NCI-H2107 treated with DMSO at 0.1 percent for 48 hours (cell line): ENCODE measurements around the gene SEMA5A.

ENCODE experiments used
- DNase-seq: peaks from one replicate; lab custom pipeline; 2025; ENCODE audit not compliant: unreplicated experiment; lab: John Stamatoyannopoulos, UW

SEMA5A gene

DNA sequence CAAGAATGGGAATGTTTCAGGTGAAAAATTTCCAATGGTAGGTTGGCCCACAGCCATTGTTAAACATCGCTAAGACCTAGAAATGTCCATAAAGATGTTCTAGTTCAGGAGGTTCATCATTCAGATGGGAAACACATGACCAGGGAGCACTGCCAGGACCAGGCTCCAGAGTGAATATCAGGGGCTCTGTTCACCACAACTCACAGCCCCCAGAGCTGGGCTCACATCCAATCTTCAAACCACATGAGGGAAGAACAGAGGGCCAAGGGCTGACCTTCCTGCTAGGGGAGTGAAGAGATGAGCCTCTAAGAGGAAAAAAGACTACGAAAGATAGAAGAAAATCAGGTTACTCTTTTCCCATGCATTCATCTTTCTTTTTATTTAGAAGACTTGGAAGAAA is 205.8 kb downstream of the SEMA5A start:
- DNase-seq = no peak

DNA sequence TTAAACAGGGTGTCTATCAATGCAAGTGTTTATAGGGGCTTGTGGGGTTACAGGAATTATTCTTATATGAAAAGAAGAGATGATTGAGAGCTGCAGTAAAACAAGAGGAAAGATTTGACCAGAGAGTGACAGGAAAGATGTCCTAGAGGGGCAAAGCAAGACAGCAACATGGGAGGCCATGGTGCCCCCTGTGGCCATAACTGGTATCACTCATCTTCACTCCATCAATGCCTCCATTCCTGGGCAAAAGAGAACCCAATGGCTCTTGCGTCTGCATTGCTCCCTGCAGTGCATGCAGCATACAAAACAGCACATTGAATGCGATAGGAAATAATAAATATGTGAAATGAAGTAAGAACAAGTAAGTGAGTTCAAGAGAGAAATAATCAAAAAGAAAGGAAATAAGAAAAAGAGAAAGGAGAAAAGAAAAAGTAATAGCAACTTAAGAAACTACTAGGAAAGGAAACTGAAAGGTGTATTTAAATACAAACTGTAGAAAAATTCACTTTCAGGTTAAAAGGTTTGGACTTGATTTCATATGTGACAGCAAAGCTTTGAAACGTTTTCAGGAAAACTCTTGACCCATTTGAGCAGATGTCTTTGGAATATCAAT is 206.6 kb downstream of the SEMA5A start:
- DNase-seq = no peak

GRCh38 chr5:9338796-9339195 is 207.1 kb downstream of the SEMA5A start:
- DNase-seq = no peak

GRCh38 chr5:9337928-9338595 is 207.8 kb downstream of the SEMA5A start:
- DNase-seq = no peak

DNA sequence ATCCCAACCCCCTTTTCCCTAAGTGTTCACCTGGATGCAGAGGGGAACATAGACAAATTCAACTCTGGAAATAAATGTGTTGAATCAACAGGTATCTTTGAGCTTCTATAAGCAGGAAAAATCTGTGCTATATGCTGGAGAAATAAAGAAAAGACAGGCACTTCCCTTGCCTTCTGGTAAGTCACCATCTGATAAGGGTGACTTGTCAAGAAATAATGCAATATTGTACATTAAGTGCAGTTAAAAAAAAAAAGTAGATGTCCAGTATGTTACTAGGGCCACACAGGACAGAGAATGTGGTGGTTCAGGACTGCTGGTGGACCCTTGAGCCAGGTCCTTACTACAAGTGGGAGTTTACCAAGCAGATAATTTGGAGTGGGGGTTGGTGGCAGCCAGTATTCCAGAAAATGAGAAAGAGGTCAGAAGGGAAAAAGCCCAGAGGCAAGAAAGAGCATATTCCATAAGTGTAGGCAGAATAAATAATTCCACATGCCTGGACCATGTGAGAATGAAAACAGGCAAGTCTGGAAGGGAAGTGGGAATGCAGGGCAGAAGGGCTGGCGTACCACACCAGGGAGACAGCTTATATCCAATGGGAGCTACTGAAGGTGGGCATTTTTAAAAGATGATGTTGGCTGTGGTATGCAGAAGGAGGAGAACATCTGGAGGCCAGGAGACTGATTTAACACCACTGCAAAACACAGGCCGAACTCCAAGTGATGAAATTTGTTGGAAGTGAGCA is 209.9 kb downstream of the SEMA5A start:
- no peak for DNase-seq

GRCh38 chr5:9335269-9335668 is 210.6 kb downstream of the SEMA5A start:
- DNase-seq = no peak

- DNase-seq = no peak
Measured at GRCh38 chr5:9332026-9332425, 213.8 kb downstream of the SEMA5A start.

DNA sequence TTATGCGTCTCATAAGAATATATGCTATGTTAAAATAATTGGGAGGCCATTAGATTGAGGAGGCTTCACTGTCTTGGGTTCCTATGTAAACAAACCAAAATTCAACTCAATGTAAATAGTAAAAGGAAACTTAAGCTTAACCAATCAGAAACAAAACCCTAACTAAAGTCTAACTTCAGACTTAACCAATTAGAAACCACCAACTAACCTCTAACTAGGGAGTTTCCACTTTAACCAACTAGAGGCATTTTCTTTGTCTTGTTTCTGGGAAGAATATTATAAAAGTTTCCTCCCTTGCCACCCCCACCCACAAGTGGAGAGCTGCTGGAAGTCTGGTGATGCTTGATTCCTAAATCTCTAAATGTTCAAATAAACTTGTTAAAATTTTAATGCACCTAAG is 214.5 kb downstream of the SEMA5A start:
- no peak for DNase-seq

GRCh38 chr5:9329125-9329524 is 216.8 kb downstream of the SEMA5A start:
- DNase-seq = no peak

DNA sequence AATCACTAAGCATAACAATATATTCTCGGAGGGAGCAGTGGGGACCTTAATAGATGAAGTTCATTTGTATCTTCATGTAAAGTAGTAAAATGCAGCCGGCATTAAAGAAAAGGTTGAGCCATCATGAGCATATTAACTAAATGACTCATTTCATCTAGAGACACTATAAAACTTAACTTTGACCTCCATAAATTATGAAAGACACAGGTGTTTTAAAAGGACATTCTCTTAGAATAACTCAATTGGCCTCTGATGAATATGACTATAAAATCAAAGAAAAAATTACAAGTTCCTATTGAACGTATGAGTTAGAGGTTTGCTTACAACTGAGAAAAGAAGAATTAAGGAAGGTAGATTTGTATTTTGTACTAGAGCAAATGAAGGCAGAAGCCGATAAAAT is 220.3 kb downstream of the SEMA5A start:
- DNase-seq = no peak

- DNase-seq = no peak
Measured at GRCh38 chr5:9324348-9325077, 221.4 kb downstream of the SEMA5A start.

- DNase-seq = no peak
Measured at GRCh38 chr5:9320652-9321051, 225.2 kb downstream of the SEMA5A start.

GRCh38 chr5:9318031-9318430 is 227.8 kb downstream of the SEMA5A start:
- no peak for DNase-seq

DNA sequence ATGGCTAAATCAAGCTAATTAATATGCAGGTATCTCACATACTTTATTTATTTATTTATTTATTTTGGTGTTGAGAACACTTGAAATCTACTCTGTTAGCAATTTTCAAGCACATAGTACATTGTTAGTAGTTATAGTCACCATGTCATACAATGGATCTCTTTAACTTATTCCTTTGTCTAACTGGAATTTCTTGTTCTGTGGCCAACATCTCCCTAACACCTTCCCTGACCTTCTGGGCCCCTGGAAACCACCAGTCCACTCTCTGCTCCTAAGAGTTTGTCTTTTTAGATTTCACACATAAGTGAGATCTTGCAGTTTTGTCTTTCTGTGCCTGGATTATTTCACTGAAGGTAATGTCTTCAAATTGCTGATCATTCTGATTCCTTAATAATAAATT is 229.1 kb downstream of the SEMA5A start:
- DNase-seq = no peak

DNA sequence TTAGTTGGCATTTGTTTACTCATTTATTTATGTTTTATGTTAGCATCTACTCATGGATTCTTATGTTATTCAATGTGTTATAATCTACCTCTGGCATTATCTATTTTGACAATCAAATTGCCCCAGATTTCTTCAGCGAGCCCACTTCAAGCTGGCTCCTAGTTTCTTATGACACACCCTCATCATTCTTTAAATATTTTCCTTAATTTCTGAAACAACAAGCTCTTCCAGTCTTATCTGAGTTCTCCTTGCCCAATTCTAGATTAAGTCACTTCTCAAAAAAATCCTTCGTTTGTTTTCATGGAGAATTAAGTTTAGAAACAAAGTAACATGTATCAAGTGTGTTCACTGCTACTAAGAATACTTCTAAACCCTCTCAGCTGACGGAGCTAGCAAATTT is 229.8 kb downstream of the SEMA5A start:
- no peak for DNase-seq

GRCh38 chr5:9314558-9314957 is 231.3 kb downstream of the SEMA5A start:
- no peak for DNase-seq

GRCh38 chr5:9313751-9314150 is 232.1 kb downstream of the SEMA5A start:
- no peak for DNase-seq

DNA sequence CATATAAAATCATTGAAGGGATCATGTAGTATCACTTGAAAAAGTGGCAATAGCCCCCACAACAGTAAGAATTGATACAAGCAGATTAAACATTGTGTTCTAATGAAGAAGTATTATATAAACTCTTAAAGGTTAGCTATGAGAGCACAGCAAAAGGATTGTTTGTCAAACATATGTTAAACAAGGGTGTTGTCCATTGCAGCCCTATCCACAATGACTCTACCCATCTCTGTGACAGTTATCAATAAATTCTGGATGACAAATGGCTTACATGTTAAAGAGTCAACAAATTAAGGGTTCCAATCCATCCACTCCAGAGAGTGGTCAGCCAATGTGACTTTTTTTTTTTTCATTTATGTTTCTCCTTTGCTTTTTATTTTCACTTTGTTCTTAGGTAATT is 238.7 kb downstream of the SEMA5A start:
- no peak for DNase-seq

DNA sequence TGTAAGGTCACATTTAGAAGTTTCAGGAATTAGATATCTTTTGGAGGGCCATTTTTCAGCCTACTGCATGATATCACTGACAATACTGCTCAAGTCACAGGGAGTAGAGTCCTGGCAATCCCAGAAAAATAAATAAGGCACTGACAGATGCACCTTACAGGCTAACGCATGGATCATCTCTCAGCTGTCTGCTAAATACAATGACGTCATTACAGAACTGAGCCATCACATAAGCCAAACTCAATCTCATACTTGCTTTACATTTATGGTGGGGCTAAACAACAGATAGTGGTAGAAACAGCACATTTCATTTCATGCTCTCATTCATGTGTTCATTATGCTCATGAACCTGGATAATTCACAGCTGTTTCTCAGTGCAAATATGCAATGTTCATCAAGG is 243.7 kb downstream of the SEMA5A start:
- DNase-seq = no peak

DNA sequence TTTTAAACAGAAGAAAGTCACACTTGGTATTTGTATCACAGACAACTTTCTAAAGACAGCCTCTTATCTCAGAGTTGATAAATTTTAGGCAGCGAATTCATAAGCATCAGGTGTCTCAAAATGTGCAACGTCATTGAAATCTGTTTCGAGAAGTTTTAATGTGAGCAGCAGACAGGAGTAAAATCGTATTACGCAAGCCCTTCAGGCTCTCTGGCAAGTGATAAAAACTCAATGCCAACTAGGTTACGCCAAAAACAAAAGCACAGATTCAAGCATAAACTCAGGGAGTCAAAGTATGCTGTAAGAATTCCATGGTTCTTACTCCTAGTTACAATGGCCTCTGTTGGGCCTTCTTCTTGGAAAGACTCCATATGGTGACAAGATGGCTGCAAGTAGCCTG is 244.7 kb downstream of the SEMA5A start:
- no peak for DNase-seq

DNA sequence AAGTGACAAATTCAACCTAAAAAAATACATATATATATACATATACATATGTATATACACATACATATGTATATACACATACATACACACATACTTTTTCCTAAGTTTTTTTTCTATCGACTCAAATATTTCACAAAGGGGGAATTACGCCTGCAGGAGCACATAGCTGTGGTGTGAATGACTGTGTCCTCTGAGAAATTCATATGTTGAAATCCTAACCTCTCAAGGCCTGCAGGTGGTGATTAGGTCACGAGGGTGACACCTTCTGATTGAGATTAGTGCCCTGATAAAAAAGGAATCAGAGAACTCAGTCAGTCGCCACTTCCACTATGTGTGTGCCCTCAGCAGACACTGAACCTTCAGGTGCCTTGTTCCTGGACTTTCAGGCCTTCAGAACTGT is 248.7 kb downstream of the SEMA5A start:
- no peak for DNase-seq

DNA sequence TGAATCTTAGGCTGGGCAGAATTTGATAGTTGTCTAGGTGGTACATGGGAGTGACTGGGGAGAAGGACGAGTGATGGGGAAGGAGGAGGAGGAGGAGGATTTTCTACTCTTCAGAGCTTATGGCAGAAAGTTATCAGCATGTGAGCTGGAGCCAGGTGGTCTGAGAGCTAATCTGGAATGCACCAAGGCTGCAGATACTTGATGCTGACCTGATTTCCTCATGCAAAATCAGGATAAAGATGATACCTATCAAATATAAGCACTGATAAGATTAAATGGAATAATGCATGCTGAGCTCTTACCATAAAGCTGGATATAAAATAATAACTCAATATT is 250.4 kb downstream of the SEMA5A start:
- no peak for DNase-seq
